K562 (cell line): ENCODE data around the gene ADGRB3. TPM values are rescaled to one million over a fixed set of nuclear protein-coding genes. Genes with fewer than 3 reads are reported as not detected.

Experiments
- ATAC-seq: fragments of 200-7000 bp; cut with Tn5 transposase; 3 replicates; pipeline ENCODE4 v1.9.1; 2020; ENCODE audit warnings: moderate library complexity
- BruUV-seq: library from RNA; stranded (reverse); fragments of 400-500 nt; replicated peaks from 2 replicates; lab custom pipeline; 2021; lab: Mats Ljungman, UMichigan
- CTCF ChIA-PET: fragments of 300-600 bp; formaldehyde crosslinking; extraction: SDS; loops from one replicate; lab custom pipeline; 2021; ENCODE audit warnings: low intra/inter-chr PET ratio; lab: Yijun Ruan, JAX
- POLR2A ChIA-PET: fragments of 300-600, 350-650 bp; sonication (Branson Sonifier 250); formaldehyde crosslinking; extraction: SDS; loops from one replicate; lab custom pipeline; 2021; ENCODE audit warnings: antibody characterized with exemption, inconsistent platforms; lab: Yijun Ruan, JAX
- DNase-seq, 4 experiments: peaks; one replicate each; pipeline versions ENCODE4 v3.0.0 to v3.0.0-alpha.2; 2011 to 2018; ENCODE audit warnings: low spot score in 3 of 4, mixed read lengths in 3 of 4; ENCODE audit errors: extremely low read depth in 1 of 4
- FAIRE-seq: peaks from 2 replicates; lab custom pipeline; 2011; peaks lifted over from hg19 to GRCh38; lab: Jason Lieb, UNC
- H2AFZ ChIP-seq: 2 replicates; pipeline ENCODE4 v1.6.0; 2011; ENCODE audit warnings: low read depth, low read length, control low read depth, inconsistent platforms
- H3K27ac ChIP-seq: fragments of 200-600 bp; 3 replicates; pipeline ENCODE4 v1.8.0; 2011; ENCODE audit warnings: low read depth, mild to moderate bottlenecking, control low read depth, inconsistent platforms, low read length, moderate library complexity, mixed read lengths; ENCODE audit errors: extremely low read depth
- H3K27me3 ChIP-seq, 2 experiments: fragments of 300-600 bp in 1 of 2; 2 replicates in 1 of 2; 3 replicates in 1 of 2; pipeline versions ENCODE4 v1.6.0 to v1.8.0; 2011; ENCODE audit warnings: inconsistent platforms in 2 of 2, low read length in 2 of 2, mild to moderate bottlenecking in 1 of 2, mixed read lengths in 1 of 2, moderate library complexity in 1 of 2; ENCODE audit not compliant: control insufficient read depth in 2 of 2, insufficient read depth in 2 of 2
- H3K36me3 ChIP-seq: fragments of 300-600 bp; 3 replicates; pipeline ENCODE4 v1.8.0; 2011; ENCODE audit warnings: mild to moderate bottlenecking, low read length, inconsistent platforms; ENCODE audit not compliant: control insufficient read depth, insufficient read depth
- H3K4me1 ChIP-seq, 2 experiments: fragments of 200-600 bp in 1 of 2; replicated peaks in 1 of 2; 2 replicates in 1 of 2; 3 replicates in 1 of 2; pipeline versions ENCODE4 v1.5.1 to v1.8.0; 2011; ENCODE audit warnings: inconsistent platforms in 2 of 2, low read length in 2 of 2, mild to moderate bottlenecking in 1 of 2, mixed read lengths in 1 of 2, moderate library complexity in 1 of 2; ENCODE audit not compliant: control insufficient read depth in 2 of 2, insufficient read depth in 2 of 2
- H3K4me2 ChIP-seq: 2 replicates; pipeline ENCODE4 v1.6.1; 2011; ENCODE audit warnings: low read length, control low read depth, inconsistent platforms, mixed read lengths; ENCODE audit not compliant: insufficient read depth
- H3K4me3 ChIP-seq: fragments of 200-600 bp; sonication (generic), shearing (Covaris generic); 2 replicates; pipeline ENCODE4 v1.5.1; 2016; ENCODE audit warnings: control low read depth, inconsistent platforms
- H3K79me2 ChIP-seq: fragments of 200-600 bp; 3 replicates; pipeline ENCODE4 v1.8.0; 2011; ENCODE audit warnings: low read length, inconsistent platforms; ENCODE audit not compliant: control insufficient read depth, insufficient read depth
- H3K9ac ChIP-seq, 2 experiments: 2 replicates each; pipeline versions ENCODE4 v1.6.0 to v1.6.1; 2011; ENCODE audit warnings: low read depth in 2 of 2, low read length in 2 of 2, control low read depth in 1 of 2, inconsistent platforms in 1 of 2, mild to moderate bottlenecking in 1 of 2, mixed read lengths in 1 of 2; ENCODE audit not compliant: insufficient read depth in 1 of 2
- H3K9me1 ChIP-seq: one replicate; pipeline ENCODE4 v1.6.0; 2011; ENCODE audit warnings: inconsistent platforms, mild to moderate bottlenecking, low read length, moderate library complexity; ENCODE audit not compliant: control insufficient read depth, insufficient read depth
- H3K9me3 ChIP-seq: replicated peaks from 2 replicates; pipeline ENCODE4 v1.5.1; 2011; ENCODE audit warnings: low read depth, low read length, inconsistent platforms; ENCODE audit not compliant: control insufficient read depth, insufficient read depth
- H4K20me1 ChIP-seq: replicated peaks from 2 replicates; pipeline ENCODE4 v1.6.1; 2011; ENCODE audit warnings: low read length, inconsistent platforms, mixed read lengths; ENCODE audit not compliant: control insufficient read depth, insufficient read depth
- HMGN3 ChIP-seq: IDR thresholded peaks from 2 replicates; pipeline ENCODE4 v1.6.1; 2011; ENCODE audit warnings: borderline replicate concordance, low read depth, mild to moderate bottlenecking, mixed read lengths, low read length; ENCODE audit not compliant: insufficient read length; ENCODE audit errors: extremely low read depth
- NR2F6 ChIP-seq: fragments of 450-650 bp; formaldehyde crosslinking; IDR thresholded peaks from 2 replicates; pipeline ENCODE4 v1.4.0; 2020; ENCODE audit warnings: mild to moderate bottlenecking
- SFPQ ChIP-seq: fragments of 200-400 bp; formaldehyde crosslinking; IDR thresholded peaks from 2 replicates; pipeline ENCODE4 v1.6.1; 2017; ENCODE audit warnings: mild to moderate bottlenecking, low read depth, low read length, moderate library complexity
- STAT5B ChIP-seq: fragments of 250-450 bp; sonication (Bioruptor Pico); IDR thresholded peaks from 2 replicates; pipeline ENCODE4 v1.8.0; 2021; ENCODE audit warnings: mild to moderate bottlenecking, inconsistent platforms
- ZBTB33 ChIP-seq: sonication (generic); formaldehyde crosslinking; IDR thresholded peaks from 2 replicates; pipeline ENCODE4 v1.8.1; 2023; ENCODE audit warnings: mild to moderate bottlenecking, missing genetic modification reagents
- ZFP30 ChIP-seq: fragments of 250-450 bp; sonication (Bioruptor Pico); IDR thresholded peaks from 2 replicates; pipeline ENCODE4 v1.8.0; 2022; ENCODE audit warnings: moderate library complexity, mild to moderate bottlenecking, inconsistent platforms, borderline replicate concordance
- ZNF239 ChIP-seq: fragments of 250-450 bp; sonication (Bioruptor Pico); IDR thresholded peaks from 2 replicates; pipeline ENCODE4 v1.4.0; 2020; ENCODE audit warnings: mild to moderate bottlenecking
- ZNF740 ChIP-seq, 3 experiments: fragments of 200-800 bp in 1 of 3; sonication (Bioruptor generic) in 1 of 3; sonication (generic) in 1 of 3; formaldehyde crosslinking in 1 of 3; IDR thresholded peaks; 2 replicates each; pipeline versions ENCODE4 v1.6.1 to v1.8.0; 2016 to 2022; ENCODE audit warnings: mild to moderate bottlenecking in 2 of 3, missing compliant biosample characterization in 2 of 3, missing genetic modification characterization in 2 of 3, missing genetic modification reagents in 1 of 3
- ZNF766 ChIP-seq: fragments of 200-800 bp; sonication (Bioruptor generic); conservative IDR thresholded peaks from 2 replicates; pipeline ENCODE4 v1.6.1; 2016; ENCODE audit warnings: missing genetic modification characterization, missing compliant biosample characterization
- WGBS: fragments of 100-300 bp; shearing (Covaris generic); methylation state at CpG from one replicate; pipeline ENCODE4 v1.1.6; 2016; ENCODE audit warnings: low coverage, mixed read lengths; ENCODE audit not compliant: insufficient coverage; ENCODE audit errors: missing lambda C conversion rate; 5-methylcytosine and 5-hydroxymethylcytosine counted together
- in situ Hi-C: fragments of 300-500 bp; cut with MboI; formaldehyde crosslinking; loops from 4 replicates; pipeline ENCODE4 v1.15.0; 2018; ENCODE audit warnings: inconsistent platforms, mixed read lengths
- intact Hi-C: fragments of 100-400 bp; cut with micrococcal nuclease; formaldehyde crosslinking; loops from 2 replicates; pipeline ENCODE4 v1.14.2; 2022
- polyA plus RNA-seq, 8 experiments: library from polyadenylated mRNA; depleted of rRNA in 4 of 8; stranded (reverse) in 5 of 8; unstranded in 3 of 8; fragments of >200 nt; fragmentation: Nextera tagmentation in 2 of 8; fragmentation: Illumina TruSeq in 1 of 8; extraction: Ambion mirVana in 2 of 8; extraction: Trizol in 1 of 8; gene quantifications; 2 replicates each; pipeline versions ENCODE4 v1.2.1 to v1.2.3, GENCODE V29; 2011 to 2014; ENCODE audit warnings: inconsistent platforms in 1 of 8, missing spikeins in 1 of 8
- total RNA-seq, 7 experiments: library from RNA; depleted of rRNA in 6 of 7; stranded (reverse); fragments of >200 nt in 6 of 7; fragmentation: Illumina TruSeq in 2 of 7; extraction: Trizol in 2 of 7; gene quantifications; 2 replicates each; pipeline versions ENCODE4 v1.2.1 to v1.2.3, GENCODE V29; 2011 to 2021; ENCODE audit warnings: low replicate concordance in 1 of 7
- TF ChIP-seq, protein P1 (sequence below): sonication (generic); formaldehyde crosslinking; IDR thresholded peaks from 2 replicates; pipeline ENCODE4 v1.8.0; 2023; ENCODE audit warnings: missing genetic modification reagents, mild to moderate bottlenecking, borderline replicate concordance

The ADGRB3 gene
- total and polyA plus RNA-seq, 9 of the 15 experiments (the other 6 are each of a cell fraction or from before 2014, with no cell fraction given) = 0.90 to 7.8 (median 2.4) TPM

DNA sequence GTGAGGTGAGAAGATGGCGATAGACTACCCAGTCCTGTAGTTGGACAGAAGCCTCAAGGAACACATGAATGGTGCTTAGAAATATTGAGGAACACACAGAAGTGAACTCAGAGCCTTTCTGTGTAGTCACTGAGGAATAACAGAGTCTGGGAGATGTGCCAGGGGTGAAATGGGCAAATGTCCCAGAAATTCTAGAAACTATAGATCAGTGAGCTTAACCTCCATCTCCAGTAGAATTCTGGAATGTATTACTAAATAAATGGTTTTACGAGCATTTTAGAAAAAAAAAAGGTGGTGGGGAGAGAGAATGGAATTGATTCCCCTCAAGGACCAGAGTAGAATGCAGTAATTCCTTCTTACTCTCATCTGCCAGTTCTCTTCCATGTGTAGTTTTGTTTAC lies 781.7 kb downstream of the ADGRB3 start:
- WGBS = 4% methylated on average over 2 of the region's 2 CpGs
- no peak overlapping the region for H2AFZ ChIP-seq
- no peaks in the 10 kb centered on the region for H3K36me3 ChIP-seq
- H3K9me1 ChIP-seq = no peaks in the 10 kb centered on the region
- H3K4me2 ChIP-seq = no peak overlapping the region
- no peaks in the 10 kb centered on the region for H4K20me1 ChIP-seq
- POLR2A ChIA-PET = no interaction called here
- BruUV-seq = no TSS peak
- FAIRE-seq = no peak
- H3K27me3 ChIP-seq = no peaks in the 10 kb centered on the region
- H3K9ac ChIP-seq = no peak overlapping the region
- no peaks in the 10 kb centered on the region for H3K4me1 ChIP-seq
- H3K4me3 ChIP-seq = no peak overlapping the region
- ATAC-seq = no peak
- H3K9me3 ChIP-seq = no peaks in the 10 kb centered on the region
- H3K27ac ChIP-seq = no peak overlapping the region
- in situ Hi-C loops = no loop called here
- no peak for DNase-seq
- CTCF ChIA-PET = no interaction called here
- intact Hi-C loops = no loop called here
- H3K79me2 ChIP-seq = no peaks in the 10 kb centered on the region
- TF ChIP-seq ZNF239 (CRISPR knock-in tag) = no peak
- TF ChIP-seq SFPQ = no peak
- no peak for TF ChIP-seq HMGN3
- no peak for TF ChIP-seq ZNF766 (CRISPR knock-in tag)
- TF ChIP-seq, protein P1, sequence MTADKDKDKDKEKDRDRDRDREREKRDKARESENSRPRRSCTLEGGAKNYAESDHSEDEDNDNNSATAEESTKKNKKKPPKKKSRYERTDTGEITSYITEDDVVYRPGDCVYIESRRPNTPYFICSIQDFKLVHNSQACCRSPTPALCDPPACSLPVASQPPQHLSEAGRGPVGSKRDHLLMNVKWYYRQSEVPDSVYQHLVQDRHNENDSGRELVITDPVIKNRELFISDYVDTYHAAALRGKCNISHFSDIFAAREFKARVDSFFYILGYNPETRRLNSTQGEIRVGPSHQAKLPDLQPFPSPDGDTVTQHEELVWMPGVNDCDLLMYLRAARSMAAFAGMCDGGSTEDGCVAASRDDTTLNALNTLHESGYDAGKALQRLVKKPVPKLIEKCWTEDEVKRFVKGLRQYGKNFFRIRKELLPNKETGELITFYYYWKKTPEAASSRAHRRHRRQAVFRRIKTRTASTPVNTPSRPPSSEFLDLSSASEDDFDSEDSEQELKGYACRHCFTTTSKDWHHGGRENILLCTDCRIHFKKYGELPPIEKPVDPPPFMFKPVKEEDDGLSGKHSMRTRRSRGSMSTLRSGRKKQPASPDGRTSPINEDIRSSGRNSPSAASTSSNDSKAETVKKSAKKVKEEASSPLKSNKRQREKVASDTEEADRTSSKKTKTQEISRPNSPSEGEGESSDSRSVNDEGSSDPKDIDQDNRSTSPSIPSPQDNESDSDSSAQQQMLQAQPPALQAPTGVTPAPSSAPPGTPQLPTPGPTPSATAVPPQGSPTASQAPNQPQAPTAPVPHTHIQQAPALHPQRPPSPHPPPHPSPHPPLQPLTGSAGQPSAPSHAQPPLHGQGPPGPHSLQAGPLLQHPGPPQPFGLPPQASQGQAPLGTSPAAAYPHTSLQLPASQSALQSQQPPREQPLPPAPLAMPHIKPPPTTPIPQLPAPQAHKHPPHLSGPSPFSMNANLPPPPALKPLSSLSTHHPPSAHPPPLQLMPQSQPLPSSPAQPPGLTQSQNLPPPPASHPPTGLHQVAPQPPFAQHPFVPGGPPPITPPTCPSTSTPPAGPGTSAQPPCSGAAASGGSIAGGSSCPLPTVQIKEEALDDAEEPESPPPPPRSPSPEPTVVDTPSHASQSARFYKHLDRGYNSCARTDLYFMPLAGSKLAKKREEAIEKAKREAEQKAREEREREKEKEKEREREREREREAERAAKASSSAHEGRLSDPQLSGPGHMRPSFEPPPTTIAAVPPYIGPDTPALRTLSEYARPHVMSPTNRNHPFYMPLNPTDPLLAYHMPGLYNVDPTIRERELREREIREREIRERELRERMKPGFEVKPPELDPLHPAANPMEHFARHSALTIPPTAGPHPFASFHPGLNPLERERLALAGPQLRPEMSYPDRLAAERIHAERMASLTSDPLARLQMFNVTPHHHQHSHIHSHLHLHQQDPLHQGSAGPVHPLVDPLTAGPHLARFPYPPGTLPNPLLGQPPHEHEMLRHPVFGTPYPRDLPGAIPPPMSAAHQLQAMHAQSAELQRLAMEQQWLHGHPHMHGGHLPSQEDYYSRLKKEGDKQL (CRISPR knock-in tag) = no peak
- TF ChIP-seq ZFP30 (CRISPR knock-in tag) = no peak
- no peak for TF ChIP-seq NR2F6 (CRISPR knock-in tag)
- TF ChIP-seq STAT5B (CRISPR knock-in tag) = no peak
- no peak for TF ChIP-seq ZBTB33
- no peak for TF ChIP-seq ZNF740 (CRISPR knock-in tag; IDR thresholded peaks at IDR 0.05)
- TF ChIP-seq ZNF740 (tag; IDR thresholded peaks at IDR 0.05) = no peak
